GM18951 (cell line): ENCODE data around the gene RFTN2.
"Not testable (repeated sequence)": the region's sequence is repeated elsewhere in the genome, so short reads cannot be mapped to it uniquely, and the experiment has no call there.

Experiments used
- POLR2A ChIP-seq: IDR thresholded peaks from 4 replicates; pipeline ENCODE4 v1.6.1; 2011; ENCODE audit warnings: mild to moderate bottlenecking; ENCODE audit not compliant: insufficient read length, insufficient read depth; ENCODE audit errors: extremely low read depth
- in situ Hi-C: fragments of 300-500 bp; cut with MboI; formaldehyde crosslinking; loops from one replicate; pipeline ENCODE4 v1.12.0; 2022; ENCODE audit warnings: low sequenced_read_pairs, mixed read lengths, inconsistent platforms; ENCODE audit not compliant: unreplicated experiment

Gene RFTN2

GRCh38 chr2:197675246-197675645 lies at the start of gene RFTN2:
Gene RFTN2 (minus strand): TSS chr2:197675587. CDS start chr2:197675458, 129 bp downstream.
- TF ChIP-seq POLR2A = no peak
- in situ Hi-C loops = no loop called here

GRCh38 chr2:197717863-197718262 lies 42.5 kb upstream of the RFTN2 start:
- TF ChIP-seq POLR2A = no peak
- in situ Hi-C loops = no loop called here

GRCh38 chr2:197713271-197713670 lies 37.9 kb upstream of the RFTN2 start:
- TF ChIP-seq POLR2A = no peak
- in situ Hi-C loops = no loop called here

- no peak for TF ChIP-seq POLR2A
Observed at GRCh38 chr2:197711578-197711977, 36.2 kb upstream of the RFTN2 start.

GRCh38 chr2:197710424-197711042 lies 35.1 kb upstream of the RFTN2 start:
- in situ Hi-C loops = no loop called here
- no peak for TF ChIP-seq POLR2A

More at GRCh38 chr2:197711578-197711977, 36.2 kb upstream of the RFTN2 start:
- in situ Hi-C loops = no loop called here

- in situ Hi-C loops = not testable (repeated sequence)
Observed at GRCh38 chr2:197709140-197709539, 33.8 kb upstream of the RFTN2 start.

GRCh38 chr2:197708331-197708730 lies 32.9 kb upstream of the RFTN2 start:
- in situ Hi-C loops = no loop called here

GRCh38 chr2:197707316-197708213 lies 32.2 kb upstream of the RFTN2 start:
- no peak for TF ChIP-seq POLR2A
- in situ Hi-C loops = no loop called here

More at GRCh38 chr2:197708331-197708730, 32.9 kb upstream of the RFTN2 start:
- no peak for TF ChIP-seq POLR2A

GRCh38 chr2:197706839-197707207 lies 31.4 kb upstream of the RFTN2 start:
- in situ Hi-C loops = no loop called here

GRCh38 chr2:197705912-197706838 lies 30.8 kb upstream of the RFTN2 start:
- in situ Hi-C loops = no loop called here
- no peak for TF ChIP-seq POLR2A

More at GRCh38 chr2:197706839-197707207, 31.4 kb upstream of the RFTN2 start:
- TF ChIP-seq POLR2A = no peak

GRCh38 chr2:197705121-197705911 lies 29.9 kb upstream of the RFTN2 start, which contains the start of gene MARS2:
Gene MARS2 (plus strand): TSS chr2:197705369. CDS start chr2:197705406, 37 bp downstream.
- peak; percentile 96 for TF ChIP-seq POLR2A
- in situ Hi-C loops = no loop called here

GRCh38 chr2:197704434-197705120 lies 29.2 kb upstream of the RFTN2 start:
- no peak for TF ChIP-seq POLR2A
- in situ Hi-C loops = no loop called here
